Measurements from ENCODE around the gene NUMA1. TPM values are rescaled to one million over a fixed set of nuclear protein-coding genes. Genes with fewer than 3 reads are reported as not detected.

The NUMA1 gene
- total RNA-seq, 4 donors from 2014 or later: 163 to 272 (median 202) TPM

- H3K36me3 ChIP-seq: no peaks in the 10 kb centered on the region
- intact Hi-C loops (cut with DNase I; ENCODE audit: low total_unique reads): no loop called here
- TF ChIP-seq, protein P1, sequence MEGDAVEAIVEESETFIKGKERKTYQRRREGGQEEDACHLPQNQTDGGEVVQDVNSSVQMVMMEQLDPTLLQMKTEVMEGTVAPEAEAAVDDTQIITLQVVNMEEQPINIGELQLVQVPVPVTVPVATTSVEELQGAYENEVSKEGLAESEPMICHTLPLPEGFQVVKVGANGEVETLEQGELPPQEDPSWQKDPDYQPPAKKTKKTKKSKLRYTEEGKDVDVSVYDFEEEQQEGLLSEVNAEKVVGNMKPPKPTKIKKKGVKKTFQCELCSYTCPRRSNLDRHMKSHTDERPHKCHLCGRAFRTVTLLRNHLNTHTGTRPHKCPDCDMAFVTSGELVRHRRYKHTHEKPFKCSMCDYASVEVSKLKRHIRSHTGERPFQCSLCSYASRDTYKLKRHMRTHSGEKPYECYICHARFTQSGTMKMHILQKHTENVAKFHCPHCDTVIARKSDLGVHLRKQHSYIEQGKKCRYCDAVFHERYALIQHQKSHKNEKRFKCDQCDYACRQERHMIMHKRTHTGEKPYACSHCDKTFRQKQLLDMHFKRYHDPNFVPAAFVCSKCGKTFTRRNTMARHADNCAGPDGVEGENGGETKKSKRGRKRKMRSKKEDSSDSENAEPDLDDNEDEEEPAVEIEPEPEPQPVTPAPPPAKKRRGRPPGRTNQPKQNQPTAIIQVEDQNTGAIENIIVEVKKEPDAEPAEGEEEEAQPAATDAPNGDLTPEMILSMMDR (IDR thresholded peaks at IDR 0.05 in 4 of 5, conservative IDR thresholded peaks at IDR 0.05 in 1 of 5): no peak
- no peak for TF ChIP-seq POLR2A (IDR thresholded peaks at IDR 0.05)
- in situ Hi-C loops (cut with MboI; ENCODE audit: low sequenced_read_pairs in 4 of 4): no loop called here
- no peaks in the 10 kb centered on the region for H3K9me3 ChIP-seq
- no peaks in the 10 kb centered on the region for H3K27me3 ChIP-seq
- H3K27ac ChIP-seq: no peak overlapping the region
- ATAC-seq (no peak), DNase-seq (no peak)
- H3K4me1 ChIP-seq: no peaks in the 10 kb centered on the region
- H3K4me3 ChIP-seq: no peak overlapping the region
These were observed 45.6 kb upstream of the NUMA1 start for GRCh38 chr11:72125956-72126355.

GRCh38 chr11:72124046-72124445, 43.7 kb upstream of the NUMA1 start:
- in situ Hi-C loops (cut with MboI; ENCODE audit: low sequenced_read_pairs in 4 of 4): no loop called here
- DNase-seq (no peak), ATAC-seq (no peak)

DNA sequence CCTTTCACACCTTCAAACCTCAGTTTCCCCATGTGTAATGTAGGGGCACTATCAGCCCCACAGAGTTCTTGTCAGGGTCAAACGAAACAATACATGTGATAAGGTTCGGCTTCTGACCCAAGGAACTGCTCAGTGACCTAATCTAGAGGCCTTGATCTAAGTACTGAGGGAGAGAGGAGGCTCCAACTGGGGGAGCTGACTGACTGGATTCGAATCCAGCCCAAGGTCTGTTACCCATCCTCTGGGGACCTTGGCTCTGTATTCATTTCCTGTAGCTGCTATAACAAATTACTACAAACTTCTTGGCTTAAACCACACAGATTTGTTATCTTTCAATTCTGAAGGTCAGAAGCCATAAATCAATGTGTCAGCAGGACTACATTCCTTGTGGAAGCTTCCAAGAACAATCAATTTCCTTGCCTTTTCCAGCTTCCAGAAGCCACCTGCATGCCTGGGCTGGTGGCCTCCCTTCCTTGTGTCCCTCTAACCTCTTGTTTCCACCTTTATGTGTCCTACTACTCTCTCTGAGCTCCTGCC, 42.8 kb upstream of the NUMA1 start:
- intact Hi-C loops (cut with DNase I; ENCODE audit: low total_unique reads): no loop called here
- in situ Hi-C loops (cut with MboI; ENCODE audit: low sequenced_read_pairs in 4 of 4): no loop called here
- H3K4me1 ChIP-seq: no peaks in the 10 kb centered on the region
- ATAC-seq (no peak), DNase-seq (no peak)
- no peak overlapping the region for H3K4me3 ChIP-seq
- peaks cover 0 to 5% (median 0%) of the 10 kb centered on the region in 3 donors for H3K27me3 ChIP-seq
- H3K36me3 ChIP-seq: no peaks in the 10 kb centered on the region
- no peaks in the 10 kb centered on the region for H3K9me3 ChIP-seq
- no peak overlapping the region for H3K27ac ChIP-seq
- TF ChIP-seq, protein P1 (IDR thresholded peaks at IDR 0.05 in 4 of 5, conservative IDR thresholded peaks at IDR 0.05 in 1 of 5): no peak
- no peak for TF ChIP-seq POLR2A (IDR thresholded peaks at IDR 0.05)

More at GRCh38 chr11:72124046-72124445, 43.7 kb upstream of the NUMA1 start:
- H3K4me3 ChIP-seq: no peak overlapping the region
- no peak for TF ChIP-seq POLR2A (IDR thresholded peaks at IDR 0.05)
- TF ChIP-seq, protein P1 (IDR thresholded peaks at IDR 0.05 in 4 of 5, conservative IDR thresholded peaks at IDR 0.05 in 1 of 5): no peak
- intact Hi-C loops (cut with DNase I; ENCODE audit: low total_unique reads): no loop called here
- peaks cover 0 to 5% (median 0%) of the 10 kb centered on the region in 3 donors for H3K27me3 ChIP-seq
- H3K9me3 ChIP-seq: no peaks in the 10 kb centered on the region
- no peaks in the 10 kb centered on the region for H3K4me1 ChIP-seq
- H3K36me3 ChIP-seq: no peaks in the 10 kb centered on the region
- H3K27ac ChIP-seq: no peak overlapping the region

GRCh38 chr11:72122607-72123006, 42.3 kb upstream of the NUMA1 start:
- in situ Hi-C loops (cut with MboI; ENCODE audit: low sequenced_read_pairs in 4 of 4): no loop called here
- ATAC-seq (no peak), DNase-seq (no peak)
- no peaks in the 10 kb centered on the region for H3K4me1 ChIP-seq
- H3K27ac ChIP-seq: no peak overlapping the region
- intact Hi-C loops (cut with DNase I; ENCODE audit: low total_unique reads): no loop called here
- H3K9me3 ChIP-seq: no peaks in the 10 kb centered on the region
- H3K27me3 ChIP-seq: peaks cover 0 to 5% (median 0%) of the 10 kb centered on the region in 3 donors
- no peaks in the 10 kb centered on the region for H3K36me3 ChIP-seq
- no peak overlapping the region for H3K4me3 ChIP-seq
- TF ChIP-seq POLR2A (IDR thresholded peaks at IDR 0.05): no peak
- TF ChIP-seq, protein P1 (IDR thresholded peaks at IDR 0.05 in 4 of 5, conservative IDR thresholded peaks at IDR 0.05 in 1 of 5): no peak

DNA sequence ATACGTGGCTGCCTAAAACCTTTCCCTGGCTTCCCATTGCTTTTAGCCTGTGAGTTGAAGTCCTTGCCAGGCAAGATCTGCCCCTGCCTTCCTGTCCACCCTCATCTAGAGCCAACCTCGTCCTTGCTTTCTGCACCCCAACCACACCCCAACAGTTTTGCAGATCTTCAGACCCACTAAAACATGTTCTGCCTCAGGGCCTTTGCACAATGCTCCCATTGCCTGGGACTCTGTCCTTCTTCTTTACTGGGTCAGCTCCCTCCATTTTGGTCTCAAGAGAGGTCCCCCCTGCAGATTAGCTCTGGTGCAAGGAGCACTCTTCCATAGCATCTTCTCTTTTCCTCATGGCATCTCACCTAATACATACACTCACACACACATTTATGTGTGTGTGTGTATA, 40.6 kb upstream of the NUMA1 start:
- Histone ChIP-seq H3K4me3 (no peak overlapping the region), H3K4me1 (no peaks in the 10 kb centered on the region), H3K27ac (no peak overlapping the region), H3K27me3 (peaks cover 0 to 5% (median 0%) of the 10 kb centered on the region in 3 donors), H3K36me3 (no peaks in the 10 kb centered on the region), H3K9me3 (no peaks in the 10 kb centered on the region)
- no peak for DNase-seq
- ATAC-seq: no peak
- intact Hi-C loops (cut with DNase I; ENCODE audit: low total_unique reads): no loop called here
- in situ Hi-C loops (cut with MboI; ENCODE audit: low sequenced_read_pairs in 4 of 4): no loop called here
- TF ChIP-seq, protein P1 (IDR thresholded peaks at IDR 0.05 in 4 of 5, conservative IDR thresholded peaks at IDR 0.05 in 1 of 5): no peak
- no peak for TF ChIP-seq POLR2A (IDR thresholded peaks at IDR 0.05)

Data from gastrocnemius medialis (tissue), 4 donors.